Esophagus muscularis mucosa (tissue), 3 donors: ENCODE results near the gene CNOT3.

Experiments
- CTCF ChIP-seq, 3 experiments: fragments of 200-600 bp in 2 of 3; fragments of 450-650 bp in 1 of 3; sonication (generic) in 2 of 3; IDR thresholded peaks; one replicate each; pipeline ENCODE4 v1.5.1; 2017 to 2019; ENCODE audit warnings: antibody characterized with exemption in 3 of 3, mild to moderate bottlenecking in 2 of 3, moderate library complexity in 1 of 3
- POLR2A ChIP-seq: fragments of 450-650 bp; IDR thresholded peaks from one replicate; pipeline ENCODE4 v1.6.1; 2017; ENCODE audit warnings: antibody characterized with exemption, moderate library complexity, mild to moderate bottlenecking, low read depth
- POLR2AphosphoS5 ChIP-seq, 2 donors: sonication (generic); formaldehyde crosslinking; IDR thresholded peaks; one replicate each; pipeline ENCODE4 v1.6.1; 2017; ENCODE audit warnings: antibody characterized with exemption in 2 of 2

DNA sequence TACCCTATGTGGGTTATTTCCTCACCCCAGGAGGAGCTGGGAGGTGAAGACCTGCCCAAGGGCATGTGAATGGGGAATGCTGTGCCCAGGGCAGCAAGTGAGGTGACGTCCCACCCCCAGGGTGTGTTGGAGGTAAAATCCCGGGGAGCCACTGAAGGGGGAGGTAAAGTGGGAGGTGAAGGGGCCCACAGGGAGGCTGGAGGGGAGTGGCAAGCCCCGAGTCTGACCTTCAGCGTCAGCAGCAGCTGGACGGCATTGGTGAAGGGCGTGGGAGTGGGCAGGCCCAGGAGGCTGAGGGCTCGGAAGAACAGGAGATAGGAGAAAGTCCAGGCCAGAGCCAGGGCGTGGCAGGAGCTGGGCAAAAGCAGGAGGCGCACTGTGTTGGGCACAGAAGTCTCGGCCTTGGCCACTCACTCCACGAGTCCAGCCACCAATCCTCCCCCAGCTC, 49.4 kb downstream of the CNOT3 start:
- TF ChIP-seq POLR2AphosphoS5 (IDR thresholded peaks at IDR 0.05): no peak
- no peak for TF ChIP-seq CTCF (IDR thresholded peaks at IDR 0.05)
- TF ChIP-seq POLR2A: no peak
